ENCODE measurements around the gene TMPRSS11F. TPM values are rescaled to one million over a fixed set of nuclear protein-coding genes. Genes with fewer than 3 reads are reported as not detected.

TMPRSS11F gene
- total RNA-seq, 3 donors from 2014 or later, result not detected

- no peaks in the 10 kb centered on the region for H3K36me3 ChIP-seq (ENCODE audit: low read depth)
- intact Hi-C loops (cut with DNase I, micrococcal nuclease), result no loop called here
Measured at GRCh38 chr4:68167166-68167565, 37.5 kb upstream of the TMPRSS11F start.

GRCh38 chr4:68163754-68164153 is 34.1 kb upstream of the TMPRSS11F start:
- Histone ChIP-seq H3K4me1 (ENCODE audit: low read depth) (no peaks in the 10 kb centered on the region), H3K36me3 (ENCODE audit: low read depth) (no peaks in the 10 kb centered on the region), H3K9me3 (no peaks in the 10 kb centered on the region), H3K4me3 (no peak overlapping the region)
- no peak for DNase-seq
- intact Hi-C loops (cut with DNase I, micrococcal nuclease), result no loop called here
- ATAC-seq, result no peak
- no peak for TF ChIP-seq CTCF (IDR thresholded peaks at IDR 0.05)

More at GRCh38 chr4:68167166-68167565, 37.5 kb upstream of the TMPRSS11F start:
- no peak for TF ChIP-seq CTCF (IDR thresholded peaks at IDR 0.05)
- Histone ChIP-seq H3K4me1 (ENCODE audit: low read depth) (no peaks in the 10 kb centered on the region), H3K9me3 (no peaks in the 10 kb centered on the region), H3K4me3 (no peak overlapping the region)
- DNase-seq (no peak), ATAC-seq (no peak)

DNA sequence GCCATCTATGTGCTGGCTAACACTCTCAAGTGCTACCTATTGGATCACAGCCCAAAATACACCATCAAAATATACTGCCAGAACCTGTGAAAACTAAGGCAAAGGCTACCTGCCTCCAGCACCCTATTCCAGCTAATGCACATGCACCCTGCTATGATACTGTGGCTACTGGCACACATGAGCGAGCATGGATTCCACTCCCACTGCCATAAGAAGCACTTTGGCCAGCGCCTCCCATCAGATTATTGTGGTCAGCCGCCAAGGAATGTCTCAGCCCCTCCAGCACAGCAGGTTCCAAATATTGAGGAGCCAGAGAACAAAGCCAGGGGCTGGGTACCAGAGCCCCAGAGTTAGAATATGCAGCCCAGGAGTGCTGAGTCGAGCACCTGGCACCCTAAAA is 32.5 kb upstream of the TMPRSS11F start:
- Histone ChIP-seq H3K9me3 (no peaks in the 10 kb centered on the region), H3K36me3 (ENCODE audit: low read depth) (no peaks in the 10 kb centered on the region), H3K4me1 (ENCODE audit: low read depth) (no peaks in the 10 kb centered on the region), H3K4me3 (no peak overlapping the region)
- no peak for TF ChIP-seq CTCF (IDR thresholded peaks at IDR 0.05)
- intact Hi-C loops (cut with DNase I, micrococcal nuclease), result no loop called here
- no peak for ATAC-seq
- no peak for DNase-seq

DNA sequence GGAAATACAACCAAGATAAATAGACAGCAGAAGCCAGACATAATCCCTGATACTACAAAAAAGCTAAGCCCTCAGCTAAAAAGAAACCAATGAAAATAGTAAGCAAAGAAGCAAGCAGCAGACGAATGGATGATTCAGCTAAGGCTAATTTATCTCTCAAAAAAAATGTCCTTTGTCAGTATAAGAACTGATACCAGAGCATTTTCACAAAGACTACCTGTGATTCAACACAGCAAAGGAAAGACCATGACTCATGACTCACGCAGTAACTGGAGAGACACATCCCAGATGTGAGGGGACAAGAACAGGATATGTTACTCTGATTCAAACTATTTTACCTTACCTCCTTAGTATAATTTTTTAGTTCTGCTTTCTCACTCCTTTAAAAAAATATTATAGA is 22.7 kb upstream of the TMPRSS11F start:
- no peak for ATAC-seq

DNA sequence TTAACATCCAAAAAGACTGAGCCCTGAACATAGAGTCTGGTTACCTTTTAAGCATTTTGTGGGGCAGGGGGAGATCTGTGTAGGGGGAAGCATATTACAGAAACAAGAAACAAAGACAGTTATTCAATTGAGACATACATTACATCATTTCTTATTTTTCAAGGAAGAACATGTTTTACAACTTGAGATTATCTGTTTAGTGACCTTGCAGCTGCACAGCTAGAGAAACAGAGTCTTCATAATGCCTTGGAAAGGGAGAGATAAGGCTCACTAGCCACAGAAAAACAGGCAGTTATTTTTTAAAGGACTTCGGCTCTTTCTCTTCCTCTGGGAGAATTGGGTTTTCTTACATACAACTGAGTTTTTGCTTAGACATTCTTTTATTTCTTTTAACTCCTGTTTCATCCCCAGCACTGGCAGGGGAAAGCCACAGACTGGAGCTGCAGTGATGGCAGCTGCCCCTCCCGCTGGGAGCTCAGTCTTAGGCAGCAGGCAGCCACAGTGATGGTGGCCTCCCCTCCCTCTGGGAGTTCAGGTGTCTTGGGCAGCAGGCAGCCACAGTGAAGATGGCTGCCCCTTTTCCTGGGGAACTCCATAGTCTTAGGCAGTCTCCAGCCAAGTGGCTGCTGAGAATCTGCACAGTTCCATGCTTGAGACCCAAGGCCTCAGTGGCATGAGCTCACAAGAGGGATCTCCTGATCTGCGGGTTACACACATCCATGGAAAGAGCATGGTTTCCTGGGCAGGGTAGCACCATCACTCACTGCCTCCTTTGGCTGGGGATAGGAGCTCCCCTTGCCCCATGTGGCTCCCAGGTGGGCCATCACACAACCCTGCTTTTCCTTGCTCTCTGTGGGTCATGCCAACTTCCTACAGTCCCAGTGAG is 19.4 kb upstream of the TMPRSS11F start:
- no peaks in the 10 kb centered on the region for H3K4me1 ChIP-seq (ENCODE audit: low read depth)
- ATAC-seq (no peak), DNase-seq (no peak)
- TF ChIP-seq CTCF (IDR thresholded peaks at IDR 0.05), result no peak
- H3K36me3 ChIP-seq (ENCODE audit: low read depth), result no peaks in the 10 kb centered on the region
- H3K9me3 ChIP-seq, result no peaks in the 10 kb centered on the region
- intact Hi-C loops (cut with DNase I, micrococcal nuclease), result no loop called here
- no peak overlapping the region for H3K4me3 ChIP-seq

More for the DNA sequence above, 22.7 kb upstream of the TMPRSS11F start:
- DNase-seq, result no peak
- H3K4me1 ChIP-seq (ENCODE audit: low read depth), result no peaks in the 10 kb centered on the region
- no peak for TF ChIP-seq CTCF (IDR thresholded peaks at IDR 0.05)
- H3K4me3 ChIP-seq, result no peak overlapping the region
- no peaks in the 10 kb centered on the region for H3K9me3 ChIP-seq
- no peaks in the 10 kb centered on the region for H3K36me3 ChIP-seq (ENCODE audit: low read depth)
- intact Hi-C loops (cut with DNase I, micrococcal nuclease), result no loop called here
